Transverse colon (tissue), 3 donors: Measurements from ENCODE around the gene MRPL14.

Experiments
- EP300 ChIP-seq: sonication (generic); formaldehyde crosslinking; IDR thresholded peaks from one replicate; pipeline ENCODE4 v1.6.1; 2017; ENCODE audit warnings: antibody characterized with exemption, low read depth
- POLR2A ChIP-seq: fragments of 450-650 bp; IDR thresholded peaks from one replicate; pipeline ENCODE4 v1.6.1; 2016; ENCODE audit warnings: antibody characterized with exemption, mild to moderate bottlenecking, moderate library complexity
- TF ChIP-seq, protein P1 (sequence below), 5 experiments: fragments of 200-600 bp in 3 of 5; fragments of 450-650 bp in 2 of 5; sonication (generic) in 3 of 5; IDR thresholded peaks; 1 replicate in 2 of 5; 2 replicates in 3 of 5; pipeline ENCODE4 v1.5.1; 2016 to 2017; ENCODE audit warnings: antibody characterized with exemption in 5 of 5, inconsistent platforms in 3 of 5, mild to moderate bottlenecking in 2 of 5, moderate library complexity in 1 of 5

DNA sequence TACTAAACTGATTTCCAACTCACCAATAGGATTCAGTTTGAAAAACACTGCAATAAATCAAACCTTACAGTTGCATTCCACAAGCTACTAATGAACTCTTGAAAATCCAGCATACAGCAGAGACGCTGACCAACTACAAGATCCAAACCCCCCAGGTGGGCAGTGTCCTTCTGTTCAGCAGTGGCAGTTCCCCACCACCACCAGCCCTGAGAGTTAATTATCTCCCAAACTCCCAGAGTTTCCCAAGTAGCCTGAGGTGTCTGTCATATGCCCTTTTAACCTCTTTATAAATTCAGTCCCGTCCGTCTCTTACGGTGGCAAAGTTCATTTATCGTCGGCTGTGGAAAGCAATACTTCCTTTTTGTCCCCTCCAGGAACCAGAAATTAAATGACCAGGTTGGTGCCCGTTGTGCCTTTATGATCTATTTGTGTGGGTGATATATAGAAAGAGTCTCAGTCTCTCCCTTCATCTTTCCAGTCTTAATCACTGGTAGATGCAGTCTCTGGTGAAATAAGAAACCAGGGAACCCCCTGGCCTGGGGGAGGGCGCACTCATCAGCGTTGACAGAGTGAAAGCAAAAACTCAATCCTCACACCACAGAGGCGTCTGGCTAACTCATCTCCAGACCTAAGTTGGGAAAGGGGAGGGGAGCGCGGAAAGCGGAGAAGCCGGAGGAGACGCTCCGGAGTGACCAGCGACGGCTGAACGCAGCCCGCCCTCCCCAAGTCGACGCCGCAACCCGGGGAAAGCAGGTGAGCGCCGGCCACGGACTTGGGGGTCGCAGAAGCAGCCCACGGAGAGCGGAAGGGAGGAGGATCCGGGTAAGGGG, 717 bp downstream of the MRPL14 start:
- TF ChIP-seq, protein P1, sequence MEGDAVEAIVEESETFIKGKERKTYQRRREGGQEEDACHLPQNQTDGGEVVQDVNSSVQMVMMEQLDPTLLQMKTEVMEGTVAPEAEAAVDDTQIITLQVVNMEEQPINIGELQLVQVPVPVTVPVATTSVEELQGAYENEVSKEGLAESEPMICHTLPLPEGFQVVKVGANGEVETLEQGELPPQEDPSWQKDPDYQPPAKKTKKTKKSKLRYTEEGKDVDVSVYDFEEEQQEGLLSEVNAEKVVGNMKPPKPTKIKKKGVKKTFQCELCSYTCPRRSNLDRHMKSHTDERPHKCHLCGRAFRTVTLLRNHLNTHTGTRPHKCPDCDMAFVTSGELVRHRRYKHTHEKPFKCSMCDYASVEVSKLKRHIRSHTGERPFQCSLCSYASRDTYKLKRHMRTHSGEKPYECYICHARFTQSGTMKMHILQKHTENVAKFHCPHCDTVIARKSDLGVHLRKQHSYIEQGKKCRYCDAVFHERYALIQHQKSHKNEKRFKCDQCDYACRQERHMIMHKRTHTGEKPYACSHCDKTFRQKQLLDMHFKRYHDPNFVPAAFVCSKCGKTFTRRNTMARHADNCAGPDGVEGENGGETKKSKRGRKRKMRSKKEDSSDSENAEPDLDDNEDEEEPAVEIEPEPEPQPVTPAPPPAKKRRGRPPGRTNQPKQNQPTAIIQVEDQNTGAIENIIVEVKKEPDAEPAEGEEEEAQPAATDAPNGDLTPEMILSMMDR (IDR thresholded peaks at IDR 0.05) = no peak
- peak; percentile 55 for TF ChIP-seq POLR2A
- TF ChIP-seq EP300 = no peak
